ENCODE data around the gene DCT.

Gene DCT

GRCh38 chr13:94481941-94482340 lies 2.5 kb upstream of the DCT start:
- Histone ChIP-seq H3K9me3 (ENCODE audit: insufficient read depth, low read depth, low read length) (no peaks in the 10 kb centered on the region), H3K79me2 (ENCODE audit: insufficient read depth, low read length) (no peaks in the 10 kb centered on the region), H3K4me3 (ENCODE audit: low read length, poor library complexity, severe bottlenecking) (no peak overlapping the region), H3K4me1 (ENCODE audit: insufficient read depth, low read length, poor library complexity, severe bottlenecking) (no peaks in the 10 kb centered on the region), H3K36me3 (ENCODE audit: insufficient read depth, low read length) (no peaks in the 10 kb centered on the region), H3K4me2 (ENCODE audit: low read depth, low read length, poor library complexity, severe bottlenecking) (no peak overlapping the region), H2AFZ (ENCODE audit: low read length) (no peak overlapping the region), H4K20me1 (ENCODE audit: insufficient read depth, low read length, poor library complexity, severe bottlenecking) (no peaks in the 10 kb centered on the region), H3K9ac (ENCODE audit: low read depth, low read length, poor library complexity, severe bottlenecking) (no peak overlapping the region), H3F3A (ENCODE audit: low read depth) (no peaks in the 10 kb centered on the region), H3K9me2 (replicated peaks; ENCODE audit: low read depth, low read length) (no peaks in the 10 kb centered on the region), H3K27me3 (ENCODE audit: insufficient read depth, low read length, poor library complexity, severe bottlenecking) (no peaks in the 10 kb centered on the region)
- TF ChIP-seq CTCF (conservative IDR thresholded peaks at IDR 0.05; ENCODE audit: low read length) (no peak), EZH2phosphoT487 (IDR thresholded peaks at IDR 0.05; ENCODE audit: borderline replicate concordance) (no peak)

GRCh38 chr13:94480672-94481145 lies 1.2 kb upstream of the DCT start:
- Histone ChIP-seq H4K20me1 (ENCODE audit: insufficient read depth, low read length, poor library complexity, severe bottlenecking) (no peaks in the 10 kb centered on the region), H3K27me3 (ENCODE audit: insufficient read depth, low read length, poor library complexity, severe bottlenecking) (no peaks in the 10 kb centered on the region), H3K9me3 (ENCODE audit: insufficient read depth, low read depth, low read length) (no peaks in the 10 kb centered on the region), H3K4me3 (ENCODE audit: low read length, poor library complexity, severe bottlenecking) (no peak overlapping the region), H3F3A (ENCODE audit: low read depth) (no peaks in the 10 kb centered on the region), H3K9ac (ENCODE audit: low read depth, low read length, poor library complexity, severe bottlenecking) (no peak overlapping the region), H3K4me1 (ENCODE audit: insufficient read depth, low read length, poor library complexity, severe bottlenecking) (no peaks in the 10 kb centered on the region), H3K9me2 (replicated peaks; ENCODE audit: low read depth, low read length) (no peaks in the 10 kb centered on the region), H3K4me2 (ENCODE audit: low read depth, low read length, poor library complexity, severe bottlenecking) (no peak overlapping the region), H2AFZ (ENCODE audit: low read length) (no peak overlapping the region), H3K36me3 (ENCODE audit: insufficient read depth, low read length) (no peaks in the 10 kb centered on the region), H3K79me2 (ENCODE audit: insufficient read depth, low read length) (no peaks in the 10 kb centered on the region)
- no peak for TF ChIP-seq CTCF (conservative IDR thresholded peaks at IDR 0.05; ENCODE audit: low read length)
- no peak for TF ChIP-seq EZH2phosphoT487 (IDR thresholded peaks at IDR 0.05; ENCODE audit: borderline replicate concordance)

GRCh38 chr13:94478913-94479312 lies 569 bp downstream of the DCT start:
- Histone ChIP-seq H3K9me3 (ENCODE audit: insufficient read depth, low read depth, low read length) (no peaks in the 10 kb centered on the region), H3K9ac (ENCODE audit: low read depth, low read length, poor library complexity, severe bottlenecking) (no peak overlapping the region), H3K27me3 (ENCODE audit: insufficient read depth, low read length, poor library complexity, severe bottlenecking) (no peaks in the 10 kb centered on the region), H3K4me2 (ENCODE audit: low read depth, low read length, poor library complexity, severe bottlenecking) (no peak overlapping the region), H3K4me1 (ENCODE audit: insufficient read depth, low read length, poor library complexity, severe bottlenecking) (no peaks in the 10 kb centered on the region), H3K4me3 (ENCODE audit: low read length, poor library complexity, severe bottlenecking) (no peak overlapping the region), H3K36me3 (ENCODE audit: insufficient read depth, low read length) (no peaks in the 10 kb centered on the region), H3F3A (ENCODE audit: low read depth) (no peaks in the 10 kb centered on the region), H4K20me1 (ENCODE audit: insufficient read depth, low read length, poor library complexity, severe bottlenecking) (no peaks in the 10 kb centered on the region), H2AFZ (ENCODE audit: low read length) (no peak overlapping the region), H3K79me2 (ENCODE audit: insufficient read depth, low read length) (no peaks in the 10 kb centered on the region), H3K9me2 (replicated peaks; ENCODE audit: low read depth, low read length) (no peaks in the 10 kb centered on the region)
- no peak for TF ChIP-seq CTCF (conservative IDR thresholded peaks at IDR 0.05; ENCODE audit: low read length)
- TF ChIP-seq EZH2phosphoT487 (IDR thresholded peaks at IDR 0.05; ENCODE audit: borderline replicate concordance): no peak

All from Loucy (cell line).